Left forelimb (tissue), 1 donor: ENCODE measurements around the gene RMDN2.

Experiments
- DNase-seq: peaks from one replicate; pipeline ENCODE4 v3.0.0-alpha.2; 2018; ENCODE audit warnings: low spot score

RMDN2 gene

GRCh38 chr2:37925063-37925897 is at the start of gene RMDN2:
Gene RMDN2, plus strand, starts transcription at chr2:37925287. Its CDS starts 3,991 bp downstream, at chr2:37929278.
- DNase-seq: peak; percentile 96

GRCh38 chr2:37875403-37875906 is 49.6 kb upstream of the RMDN2 start:
- DNase-seq: no peak

GRCh38 chr2:37876227-37876626 is 48.9 kb upstream of the RMDN2 start:
- DNase-seq: no peak

- DNase-seq: no peak
Observed at GRCh38 chr2:37877457-37878315, 47.4 kb upstream of the RMDN2 start.

GRCh38 chr2:37878536-37878935 is 46.6 kb upstream of the RMDN2 start:
- no peak for DNase-seq

GRCh38 chr2:37880551-37880950 is 44.5 kb upstream of the RMDN2 start:
- no peak for DNase-seq

- no peak for DNase-seq
Observed at GRCh38 chr2:37881397-37881796, 43.7 kb upstream of the RMDN2 start.

GRCh38 chr2:37882036-37882435 is 43.1 kb upstream of the RMDN2 start:
- no peak for DNase-seq

- no peak for DNase-seq
Observed at GRCh38 chr2:37883518-37883917, 41.6 kb upstream of the RMDN2 start.

- DNase-seq: no peak
Observed at GRCh38 chr2:37885329-37885993, 39.6 kb upstream of the RMDN2 start.

- DNase-seq: no peak
Observed at GRCh38 chr2:37886745-37887144, 38.3 kb upstream of the RMDN2 start.

GRCh38 chr2:37887286-37887685 is 37.8 kb upstream of the RMDN2 start:
- no peak for DNase-seq

GRCh38 chr2:37890893-37891495 is 34.1 kb upstream of the RMDN2 start:
- peak; percentile 79 for DNase-seq

GRCh38 chr2:37891846-37892435 is 33.1 kb upstream of the RMDN2 start:
- DNase-seq: no peak

GRCh38 chr2:37892436-37893114 is 32.5 kb upstream of the RMDN2 start:
- no peak for DNase-seq

- DNase-seq: no peak
Observed at GRCh38 chr2:37893327-37893726, 31.8 kb upstream of the RMDN2 start.

- DNase-seq: no peak
Observed at GRCh38 chr2:37894047-37894446, 31.0 kb upstream of the RMDN2 start.

GRCh38 chr2:37894601-37895000 is 30.5 kb upstream of the RMDN2 start:
- DNase-seq: no peak

GRCh38 chr2:37895140-37895539 is 29.9 kb upstream of the RMDN2 start:
- no peak for DNase-seq

GRCh38 chr2:37896319-37896718 is 28.8 kb upstream of the RMDN2 start:
- DNase-seq: no peak

GRCh38 chr2:37897511-37897910 is 27.6 kb upstream of the RMDN2 start:
- no peak for DNase-seq
